ENCODE results near the gene GASK1A. TPM values are rescaled to one million over a fixed set of nuclear protein-coding genes. Genes with fewer than 3 reads are reported as not detected.
"Not testable (repeated sequence)": the region's sequence is repeated elsewhere in the genome, so short reads cannot be mapped to it uniquely, and the experiment has no call there.

The GASK1A gene
- total RNA-seq, 1 donor from 2014 or later, result not detected

GRCh38 chr3:43062040-43062563 lies 83.0 kb downstream of the GASK1A start:
- no peaks in the 10 kb centered on the region for H3K36me3 Mint-ChIP-seq (ENCODE audit: unreplicated experiment)
- no peaks in the 10 kb centered on the region for H3K4me1 Mint-ChIP-seq (ENCODE audit: unreplicated experiment)
- no peak overlapping the region for H3K27ac Mint-ChIP-seq (ENCODE audit: unreplicated experiment)
- H3K4me3 Mint-ChIP-seq (ENCODE audit: unreplicated experiment), result no peak overlapping the region
- H3K27me3 Mint-ChIP-seq (ENCODE audit: unreplicated experiment), result peaks cover 3% of the 10 kb centered on the region
- no peaks in the 10 kb centered on the region for H3K9me3 Mint-ChIP-seq (ENCODE audit: unreplicated experiment)
- no peak for TF ChIP-seq CTCF (IDR thresholded peaks at IDR 0.05)
- DNase-seq (ENCODE audit: extremely low spot score, unreplicated experiment), result peak; percentile 66

GRCh38 chr3:43062564-43063040 lies 83.5 kb downstream of the GASK1A start:
- Mint-ChIP-seq H3K36me3 (ENCODE audit: unreplicated experiment) (no peaks in the 10 kb centered on the region), H3K27ac (ENCODE audit: unreplicated experiment) (no peak overlapping the region), H3K27me3 (ENCODE audit: unreplicated experiment) (peaks cover under 1% of the 10 kb centered on the region), H3K9me3 (ENCODE audit: unreplicated experiment) (no peaks in the 10 kb centered on the region), H3K4me3 (ENCODE audit: unreplicated experiment) (no peak overlapping the region), H3K4me1 (ENCODE audit: unreplicated experiment) (no peaks in the 10 kb centered on the region)
- no peak for TF ChIP-seq CTCF (IDR thresholded peaks at IDR 0.05)
- no peak for DNase-seq (ENCODE audit: extremely low spot score, unreplicated experiment)

GRCh38 chr3:43063114-43063513 lies 84.0 kb downstream of the GASK1A start:
- Mint-ChIP-seq H3K4me1 (ENCODE audit: unreplicated experiment) (no peaks in the 10 kb centered on the region), H3K27ac (ENCODE audit: unreplicated experiment) (no peak overlapping the region), H3K9me3 (ENCODE audit: unreplicated experiment) (no peaks in the 10 kb centered on the region), H3K4me3 (ENCODE audit: unreplicated experiment) (no peak overlapping the region), H3K27me3 (ENCODE audit: unreplicated experiment) (no peaks in the 10 kb centered on the region), H3K36me3 (ENCODE audit: unreplicated experiment) (no peaks in the 10 kb centered on the region)
- DNase-seq (ENCODE audit: extremely low spot score, unreplicated experiment), result peak; percentile 56
- TF ChIP-seq CTCF (IDR thresholded peaks at IDR 0.05), result no peak

GRCh38 chr3:43070670-43071069 lies 91.6 kb downstream of the GASK1A start:
- not testable (repeated sequence) for H3K4me1 Mint-ChIP-seq (ENCODE audit: unreplicated experiment); DNase-seq (ENCODE audit: extremely low spot score, unreplicated experiment); H3K27me3 Mint-ChIP-seq (ENCODE audit: unreplicated experiment); H3K9me3 Mint-ChIP-seq (ENCODE audit: unreplicated experiment); H3K36me3 Mint-ChIP-seq (ENCODE audit: unreplicated experiment); H3K27ac Mint-ChIP-seq (ENCODE audit: unreplicated experiment); H3K4me3 Mint-ChIP-seq (ENCODE audit: unreplicated experiment)

- Mint-ChIP-seq H3K4me1 (ENCODE audit: unreplicated experiment) (no peaks in the 10 kb centered on the region), H3K9me3 (ENCODE audit: unreplicated experiment) (no peaks in the 10 kb centered on the region), H3K27ac (ENCODE audit: unreplicated experiment) (no peak overlapping the region), H3K4me3 (ENCODE audit: unreplicated experiment) (no peak overlapping the region), H3K27me3 (ENCODE audit: unreplicated experiment) (no peaks in the 10 kb centered on the region), H3K36me3 (ENCODE audit: unreplicated experiment) (no peaks in the 10 kb centered on the region)
- peak; percentile 69 for DNase-seq (ENCODE audit: extremely low spot score, unreplicated experiment)
- peak; percentile 25 for TF ChIP-seq CTCF (IDR thresholded peaks at IDR 0.05)
These were observed 92.3 kb downstream of the GASK1A start for GRCh38 chr3:43071313-43071893.
